Neural cell (in vitro differentiated cells): ENCODE data around the gene RBMS3. TPM values are rescaled to one million over a fixed set of nuclear protein-coding genes. Genes with fewer than 3 reads are reported as not detected.

Source experiments
- H2AFZ ChIP-seq: fragments of 200-600, 300-800 bp; sonication (generic), shearing (Covaris generic); 2 replicates; pipeline ENCODE4 v1.6.0; 2014; ENCODE audit warnings: low read depth, mild to moderate bottlenecking, antibody characterized with exemption, low read length, moderate library complexity
- H3F3A ChIP-seq: fragments of 200-600 bp; shearing (Covaris generic); 2 replicates; pipeline ENCODE4 v1.6.1; 2016; ENCODE audit warnings: mild to moderate bottlenecking, moderate library complexity, mixed read lengths, antibody characterized with exemption, low read length; ENCODE audit not compliant: insufficient read depth, poor library complexity, severe bottlenecking
- H3K27ac ChIP-seq: fragments of 200-600, 300-800 bp; sonication (generic), shearing (Covaris generic); 2 replicates; pipeline ENCODE4 v1.5.1; 2014; ENCODE audit warnings: mild to moderate bottlenecking, low read length, moderate library complexity
- H3K27me3 ChIP-seq: fragments of 300-800, 200-600 bp; sonication (generic), shearing (Covaris generic); 2 replicates; pipeline ENCODE4 v1.6.0; 2014; ENCODE audit warnings: mild to moderate bottlenecking, low read depth, low read length, moderate library complexity; ENCODE audit not compliant: insufficient read depth
- H3K36me3 ChIP-seq: fragments of 300-800, 200-600 bp; sonication (generic), shearing (Covaris generic); 2 replicates; pipeline ENCODE4 v1.5.1; 2014; ENCODE audit warnings: mild to moderate bottlenecking, antibody characterized with exemption, low read length, moderate library complexity; ENCODE audit not compliant: insufficient read depth
- H3K4me2 ChIP-seq: fragments of 300-800, 200-600 bp; sonication (generic), shearing (Covaris generic); 2 replicates; pipeline ENCODE4 v1.6.0; 2014; ENCODE audit warnings: mild to moderate bottlenecking, low read length
- H3K4me3 ChIP-seq: fragments of 300-800, 200-600 bp; sonication (generic), shearing (Covaris generic); 2 replicates; pipeline ENCODE4 v1.5.1; 2014; ENCODE audit warnings: mild to moderate bottlenecking, low read length, moderate library complexity
- H3K79me2 ChIP-seq: fragments of 200-600 bp; shearing (Covaris generic); replicated peaks from 2 replicates; pipeline ENCODE4 v1.6.0; 2014; ENCODE audit warnings: mild to moderate bottlenecking, low read length, moderate library complexity; ENCODE audit not compliant: insufficient read depth
- H3K9ac ChIP-seq: fragments of 300-800, 200-600 bp; sonication (generic), shearing (Covaris generic); 2 replicates; pipeline ENCODE4 v1.6.1; 2016; ENCODE audit warnings: mild to moderate bottlenecking, low read length, mixed read lengths
- H3K9me2 ChIP-seq: fragments of 200-600 bp; shearing (Covaris generic); 2 replicates; pipeline ENCODE4 v1.6.1; 2016; ENCODE audit warnings: mild to moderate bottlenecking, low read length, mixed read lengths; ENCODE audit not compliant: insufficient read depth
- H3K9me3 ChIP-seq: fragments of 200-600, 300-800 bp; sonication (generic), shearing (Covaris generic); 2 replicates; pipeline ENCODE4 v1.6.1; 2016; ENCODE audit warnings: mild to moderate bottlenecking, mixed run types, low read length, moderate library complexity, mixed read lengths
- H4K20me1 ChIP-seq: fragments of 200-600 bp; shearing (Covaris generic); 2 replicates; pipeline ENCODE4 v1.6.1; 2016; ENCODE audit warnings: mild to moderate bottlenecking, mixed run types; ENCODE audit not compliant: insufficient read depth
- CTCF ChIP-seq: fragments of 450-650 bp; IDR thresholded peaks from 2 replicates; pipeline ENCODE4 v1.5.1; 2014; ENCODE audit warnings: antibody characterized with exemption, mild to moderate bottlenecking, moderate library complexity; ENCODE audit not compliant: poor library complexity, severe bottlenecking
- EP300 ChIP-seq: fragments of 450-650 bp; conservative IDR thresholded peaks from 2 replicates; pipeline ENCODE4 v1.6.1; 2014; ENCODE audit warnings: antibody characterized with exemption, mild to moderate bottlenecking, moderate library complexity; ENCODE audit not compliant: poor library complexity, severe bottlenecking
- EZH2 ChIP-seq: fragments of 200-600, 300-800 bp; shearing (Covaris generic), sonication (generic); IDR thresholded peaks from 2 replicates; pipeline ENCODE4 v1.6.1; 2014; ENCODE audit warnings: antibody characterized with exemption, low read length, borderline replicate concordance, mild to moderate bottlenecking; ENCODE audit not compliant: insufficient read depth, poor library complexity, severe bottlenecking
- MXI1 ChIP-seq: fragments of 450-650 bp; conservative IDR thresholded peaks from 2 replicates; pipeline ENCODE4 v1.6.1; 2014; ENCODE audit warnings: antibody characterized with exemption, mild to moderate bottlenecking; ENCODE audit not compliant: poor library complexity, severe bottlenecking
- POLR2AphosphoS5 ChIP-seq: IDR thresholded peaks from 2 replicates; pipeline ENCODE4 v1.6.1; 2012
- RAD21 ChIP-seq: fragments of 450-650 bp; conservative IDR thresholded peaks from 2 replicates; pipeline ENCODE4 v1.6.1; 2014; ENCODE audit warnings: antibody characterized with exemption, mild to moderate bottlenecking, moderate library complexity
- SMC3 ChIP-seq: fragments of 450-650 bp; conservative IDR thresholded peaks from 2 replicates; pipeline ENCODE4 v1.6.1; 2014; ENCODE audit warnings: antibody characterized with exemption, mild to moderate bottlenecking, moderate library complexity; ENCODE audit not compliant: poor library complexity
- TAF1 ChIP-seq: IDR thresholded peaks from 2 replicates; pipeline ENCODE4 v1.6.1; 2012; ENCODE audit warnings: low read depth
- polyA plus RNA-seq: library from polyadenylated mRNA; depleted of rRNA; stranded (reverse); fragments of >200 nt; gene quantifications from 2 replicates; pipeline ENCODE4 v1.2.3, GENCODE V29; 2014
- TF ChIP-seq, protein P1 (sequence below): IDR thresholded peaks from 2 replicates; pipeline ENCODE4 v1.6.1; 2012; ENCODE audit warnings: borderline replicate concordance

Gene RBMS3
- polyA plus RNA-seq, 1 donor from 2014 or later, result 0.53 TPM

DNA sequence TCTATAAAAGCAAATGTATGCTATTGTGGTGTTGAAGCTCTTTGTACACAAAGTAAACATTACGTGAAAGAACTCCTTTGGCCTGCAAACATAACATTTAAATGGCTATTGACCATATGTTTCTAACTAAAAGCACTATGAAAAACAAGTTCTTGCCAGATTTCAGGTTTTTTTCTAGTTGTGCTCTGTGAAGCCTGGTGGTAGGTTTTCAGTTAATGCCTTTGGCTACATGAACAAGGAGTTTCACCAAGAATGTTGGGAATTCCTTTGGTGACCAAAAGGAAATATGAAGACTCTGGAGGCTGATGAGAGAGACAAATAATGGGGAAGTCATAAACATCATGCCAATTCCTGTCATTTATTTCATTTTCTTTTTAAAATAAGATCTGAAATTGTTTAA lies 66.0 kb downstream of the RBMS3 start:
- Histone ChIP-seq H3K4me3 (no peak overlapping the region), H3K27me3 (no peaks in the 10 kb centered on the region), H3K9me3 (no peaks in the 10 kb centered on the region), H3K27ac (no peak overlapping the region), H3K36me3 (no peaks in the 10 kb centered on the region), H3K4me2 (no peak overlapping the region), H2AFZ (no peak overlapping the region), H4K20me1 (no peaks in the 10 kb centered on the region), H3F3A (peaks cover 4% of the 10 kb centered on the region), H3K79me2 (no peaks in the 10 kb centered on the region), H3K9ac (no peak overlapping the region), H3K9me2 (no peaks in the 10 kb centered on the region)
- no peak for TF ChIP-seq RAD21

GRCh38 chr3:29347412-29347811 lies 66.5 kb downstream of the RBMS3 start:
- Histone ChIP-seq H2AFZ (no peak overlapping the region), H3K4me3 (no peak overlapping the region), H3K9ac (no peak overlapping the region), H3K9me3 (no peaks in the 10 kb centered on the region), H3K79me2 (no peaks in the 10 kb centered on the region), H3K27me3 (no peaks in the 10 kb centered on the region), H3K9me2 (no peaks in the 10 kb centered on the region), H3K36me3 (no peaks in the 10 kb centered on the region), H4K20me1 (no peaks in the 10 kb centered on the region), H3K4me2 (no peak overlapping the region), H3K27ac (no peak overlapping the region), H3F3A (peaks cover 4% of the 10 kb centered on the region)
- TF ChIP-seq EP300, result no peak
- TF ChIP-seq TAF1, result no peak
- TF ChIP-seq SMC3, result no peak
- no peak for TF ChIP-seq POLR2AphosphoS5
- TF ChIP-seq EZH2, result no peak
- no peak for TF ChIP-seq CTCF
- TF ChIP-seq MXI1, result no peak
- no peak for TF ChIP-seq RAD21
- TF ChIP-seq, protein P1, sequence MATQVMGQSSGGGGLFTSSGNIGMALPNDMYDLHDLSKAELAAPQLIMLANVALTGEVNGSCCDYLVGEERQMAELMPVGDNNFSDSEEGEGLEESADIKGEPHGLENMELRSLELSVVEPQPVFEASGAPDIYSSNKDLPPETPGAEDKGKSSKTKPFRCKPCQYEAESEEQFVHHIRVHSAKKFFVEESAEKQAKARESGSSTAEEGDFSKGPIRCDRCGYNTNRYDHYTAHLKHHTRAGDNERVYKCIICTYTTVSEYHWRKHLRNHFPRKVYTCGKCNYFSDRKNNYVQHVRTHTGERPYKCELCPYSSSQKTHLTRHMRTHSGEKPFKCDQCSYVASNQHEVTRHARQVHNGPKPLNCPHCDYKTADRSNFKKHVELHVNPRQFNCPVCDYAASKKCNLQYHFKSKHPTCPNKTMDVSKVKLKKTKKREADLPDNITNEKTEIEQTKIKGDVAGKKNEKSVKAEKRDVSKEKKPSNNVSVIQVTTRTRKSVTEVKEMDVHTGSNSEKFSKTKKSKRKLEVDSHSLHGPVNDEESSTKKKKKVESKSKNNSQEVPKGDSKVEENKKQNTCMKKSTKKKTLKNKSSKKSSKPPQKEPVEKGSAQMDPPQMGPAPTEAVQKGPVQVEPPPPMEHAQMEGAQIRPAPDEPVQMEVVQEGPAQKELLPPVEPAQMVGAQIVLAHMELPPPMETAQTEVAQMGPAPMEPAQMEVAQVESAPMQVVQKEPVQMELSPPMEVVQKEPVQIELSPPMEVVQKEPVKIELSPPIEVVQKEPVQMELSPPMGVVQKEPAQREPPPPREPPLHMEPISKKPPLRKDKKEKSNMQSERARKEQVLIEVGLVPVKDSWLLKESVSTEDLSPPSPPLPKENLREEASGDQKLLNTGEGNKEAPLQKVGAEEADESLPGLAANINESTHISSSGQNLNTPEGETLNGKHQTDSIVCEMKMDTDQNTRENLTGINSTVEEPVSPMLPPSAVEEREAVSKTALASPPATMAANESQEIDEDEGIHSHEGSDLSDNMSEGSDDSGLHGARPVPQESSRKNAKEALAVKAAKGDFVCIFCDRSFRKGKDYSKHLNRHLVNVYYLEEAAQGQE, result no peak

- H3K4me2 ChIP-seq, result no peak overlapping the region
- no peak overlapping the region for H3K27ac ChIP-seq
- no peaks in the 10 kb centered on the region for H3K79me2 ChIP-seq
- H3K9me3 ChIP-seq, result no peaks in the 10 kb centered on the region
- H3K9me2 ChIP-seq, result no peaks in the 10 kb centered on the region
- H2AFZ ChIP-seq, result no peak overlapping the region
- H3K36me3 ChIP-seq, result no peaks in the 10 kb centered on the region
- no peak overlapping the region for H3K4me3 ChIP-seq
- H3F3A ChIP-seq, result peaks cover 4% of the 10 kb centered on the region
- no peak for TF ChIP-seq TAF1
- TF ChIP-seq RAD21, result no peak
- no peak for TF ChIP-seq SMC3
- H3K9ac ChIP-seq, result no peak overlapping the region
- H3K27me3 ChIP-seq, result no peaks in the 10 kb centered on the region
- no peaks in the 10 kb centered on the region for H4K20me1 ChIP-seq
These were observed 67.4 kb downstream of the RBMS3 start for GRCh38 chr3:29348316-29348715.
